ENCODE measurements around the gene PRKCI.
"Not testable (repeated sequence)": the region's sequence is repeated elsewhere in the genome, so short reads cannot be mapped to it uniquely, and the experiment has no call there.

PRKCI gene

GRCh38 chr3:170337420-170337819 lies 115.2 kb downstream of the PRKCI start:
- Histone ChIP-seq H3K4me3 (ENCODE audit: insufficient read depth, low read length, poor library complexity, severe bottlenecking) (no peak overlapping the region), H3K79me2 (ENCODE audit: insufficient read depth, low read length) (no peaks in the 10 kb centered on the region), H3K4me2 (ENCODE audit: low read depth, low read length, poor library complexity, severe bottlenecking) (no peak overlapping the region), H3K9me2 (replicated peaks; ENCODE audit: insufficient read depth, low read length) (no peaks in the 10 kb centered on the region), H2AFZ (ENCODE audit: low read depth, low read length, severe bottlenecking) (no peak overlapping the region), H3K9me3 (ENCODE audit: insufficient read depth, low read length) (peaks cover 5% of the 10 kb centered on the region; the same call in 1 of the 2 replicates), H3K9ac (ENCODE audit: low read length) (no peak overlapping the region), H3K27me3 (ENCODE audit: low read length) (no peaks in the 10 kb centered on the region), H4K20me1 (ENCODE audit: low read depth, low read length) (no peaks in the 10 kb centered on the region), H3K27ac (ENCODE audit: low read depth, low read length) (no peak overlapping the region), H3F3A (ENCODE audit: insufficient read depth) (no peaks in the 10 kb centered on the region), H3K36me3 (ENCODE audit: low read length) (0 out of 2 replicates have a peak, but pooled peaks cover 4% of the 10 kb centered on the region)
- no peak for TF ChIP-seq CTCF (IDR thresholded peaks at IDR 0.05; ENCODE audit: insufficient read depth, low read length, poor library complexity, severe bottlenecking)

DNA sequence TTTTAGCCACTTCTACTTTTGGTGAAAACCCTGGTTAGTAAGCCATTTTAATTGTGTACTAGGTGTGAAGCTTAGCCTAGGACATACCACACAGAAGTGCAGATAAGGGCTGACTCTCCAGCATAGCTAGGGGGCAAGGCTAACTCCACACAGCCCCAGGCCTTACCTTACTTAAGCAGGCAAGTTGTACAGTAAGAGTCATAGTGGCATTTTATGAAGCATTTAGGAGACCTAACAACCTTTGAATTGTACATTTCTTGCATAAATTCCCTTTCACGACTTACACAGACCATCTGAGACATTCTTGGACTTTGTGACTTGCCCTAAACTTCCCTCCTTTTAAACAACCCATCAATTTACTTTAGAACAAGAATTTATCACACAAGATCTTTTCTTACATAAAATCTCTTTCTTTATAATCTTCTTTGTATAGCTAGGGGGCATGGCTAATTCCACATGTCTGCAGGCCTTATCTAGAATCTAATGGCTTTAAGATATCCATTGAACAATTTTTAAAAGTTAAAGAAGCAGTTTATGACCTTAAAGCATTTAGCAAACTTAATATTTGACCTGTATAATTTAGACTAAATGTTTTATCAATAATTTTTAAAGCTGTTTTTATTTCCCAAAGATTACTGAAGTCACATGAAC lies 116.6 kb downstream of the PRKCI start:
- Histone ChIP-seq H3K9me3 (ENCODE audit: insufficient read depth, low read length) (peaks cover 5% of the 10 kb centered on the region; the same call in 1 of the 2 replicates), H3K9me2 (replicated peaks; ENCODE audit: insufficient read depth, low read length) (no peaks in the 10 kb centered on the region), H4K20me1 (ENCODE audit: low read depth, low read length) (no peaks in the 10 kb centered on the region), H3K4me2 (ENCODE audit: low read depth, low read length, poor library complexity, severe bottlenecking) (no peak overlapping the region), H3K9ac (ENCODE audit: low read length) (no peak overlapping the region), H3K36me3 (ENCODE audit: low read length) (0 out of 2 replicates have a peak, but pooled peaks cover 4% of the 10 kb centered on the region), H3F3A (ENCODE audit: insufficient read depth) (no peaks in the 10 kb centered on the region), H2AFZ (ENCODE audit: low read depth, low read length, severe bottlenecking) (no peak overlapping the region), H3K79me2 (ENCODE audit: insufficient read depth, low read length) (no peaks in the 10 kb centered on the region), H3K27me3 (ENCODE audit: low read length) (no peaks in the 10 kb centered on the region), H3K4me3 (ENCODE audit: insufficient read depth, low read length, poor library complexity, severe bottlenecking) (no peak overlapping the region), H3K27ac (ENCODE audit: low read depth, low read length) (no peak overlapping the region)
- TF ChIP-seq CTCF (IDR thresholded peaks at IDR 0.05; ENCODE audit: insufficient read depth, low read length, poor library complexity, severe bottlenecking) (no peak), EZH2phosphoT487 (conservative IDR thresholded peaks at IDR 0.05; ENCODE audit: low read length) (no peak)

GRCh38 chr3:170342273-170342672 lies 120.0 kb downstream of the PRKCI start:
- not testable (repeated sequence) for H3K4me2 ChIP-seq (ENCODE audit: low read depth, low read length, poor library complexity, severe bottlenecking); H3K4me3 ChIP-seq (ENCODE audit: insufficient read depth, low read length, poor library complexity, severe bottlenecking); H3K9ac ChIP-seq (ENCODE audit: low read length); H3K9me3 ChIP-seq (ENCODE audit: insufficient read depth, low read length); H3F3A ChIP-seq (ENCODE audit: insufficient read depth); H3K9me2 ChIP-seq (replicated peaks; ENCODE audit: insufficient read depth, low read length); H2AFZ ChIP-seq (ENCODE audit: low read depth, low read length, severe bottlenecking); H3K27me3 ChIP-seq (ENCODE audit: low read length); H3K27ac ChIP-seq (ENCODE audit: low read depth, low read length); H3K36me3 ChIP-seq (ENCODE audit: low read length); H4K20me1 ChIP-seq (ENCODE audit: low read depth, low read length); H3K79me2 ChIP-seq (ENCODE audit: insufficient read depth, low read length)

DNA sequence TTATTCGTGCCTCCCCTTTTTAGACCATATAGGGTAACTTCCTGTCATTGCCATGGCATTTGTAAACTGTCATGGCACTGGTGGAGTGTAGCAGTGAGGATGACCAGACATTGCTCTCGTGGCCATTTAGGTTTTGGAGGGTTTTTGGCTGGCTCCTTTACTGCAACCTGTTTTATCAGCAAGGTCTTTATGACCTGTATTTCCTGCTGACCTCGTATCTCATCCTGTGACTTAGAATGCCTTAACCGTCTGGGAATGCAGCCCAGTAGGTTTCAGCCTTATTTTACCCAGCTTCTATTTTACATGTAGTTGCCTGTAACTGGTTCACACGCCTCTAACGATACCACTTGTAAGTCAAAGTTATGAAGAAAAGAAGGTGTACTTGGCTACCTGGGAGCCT lies 121.6 kb downstream of the PRKCI start:
- H3K4me2 ChIP-seq (ENCODE audit: low read depth, low read length, poor library complexity, severe bottlenecking); H3K36me3 ChIP-seq (ENCODE audit: low read length); H2AFZ ChIP-seq (ENCODE audit: low read depth, low read length, severe bottlenecking); H3K4me3 ChIP-seq (ENCODE audit: insufficient read depth, low read length, poor library complexity, severe bottlenecking); H3K9me3 ChIP-seq (ENCODE audit: insufficient read depth, low read length); H3K27me3 ChIP-seq (ENCODE audit: low read length); H3F3A ChIP-seq (ENCODE audit: insufficient read depth); H4K20me1 ChIP-seq (ENCODE audit: low read depth, low read length); H3K79me2 ChIP-seq (ENCODE audit: insufficient read depth, low read length); H3K9me2 ChIP-seq (replicated peaks; ENCODE audit: insufficient read depth, low read length); H3K9ac ChIP-seq (ENCODE audit: low read length); H3K27ac ChIP-seq (ENCODE audit: low read depth, low read length): not testable (repeated sequence)
